ENCODE results near the gene UGP2. TPM values are rescaled to one million over a fixed set of nuclear protein-coding genes. Genes with fewer than 3 reads are reported as not detected.

Gene UGP2
- total and polyA plus RNA-seq, 10 of the 15 experiments (the other 5 are each of a cell fraction or from before 2014, with no cell fraction given), result 40.8 to 98.3 (median 76.1) TPM

GRCh38 chr2:63837036-63837594, 4.6 kb upstream of the UGP2 start:
- ChIA-PET CTCF (no interaction called here), SMC1A (ENCODE audit: uncharacterized antibody, unreplicated experiment) (no interaction called here), RAD21 (ENCODE audit: unreplicated experiment) (no interaction called here), POLR2A (no interaction called here)
- Histone ChIP-seq H3K4me1 (ENCODE audit: control insufficient read depth, insufficient read depth, low read length) (no peaks in the 10 kb centered on the region), H3K9me3 (replicated peaks; ENCODE audit: control insufficient read depth, insufficient read depth, low read length) (no peaks in the 10 kb centered on the region), H3K36me3 (ENCODE audit: control insufficient read depth in 2 of 2, insufficient read depth in 2 of 2, low read length in 1 of 2) (no peaks in the 10 kb centered on the region), H3K27ac (ENCODE audit: control insufficient read depth, insufficient read depth) (no peak overlapping the region), H2AFZ (ENCODE audit: control insufficient read depth, low read depth, low read length) (no peak overlapping the region), H3K4me3 (no peak overlapping the region), H3K79me2 (ENCODE audit: control insufficient read depth, insufficient read depth, low read length) (peaks cover 11% of the 10 kb centered on the region), H3K9ac (ENCODE audit: control insufficient read depth, insufficient read depth, low read length) (no peak overlapping the region), H3K4me2 (ENCODE audit: control insufficient read depth, insufficient read depth) (no peak overlapping the region), H4K20me1 (ENCODE audit: control insufficient read depth, insufficient read depth) (no peaks in the 10 kb centered on the region), H3K27me3 (replicated peaks in 1 of 2; ENCODE audit: control insufficient read depth in 2 of 2, insufficient read depth in 2 of 2, low read length in 1 of 2) (no peaks in the 10 kb centered on the region)
- DNase-seq (ENCODE audit: low read depth, low spot score), result no peak
- no peak for ATAC-seq
- no TSS peak for BruUV-seq (replicated peaks)
- in situ Hi-C loops (cut with MboI), result no loop called here
- no peak for FAIRE-seq
- intact Hi-C loops (cut with micrococcal nuclease; ENCODE audit: unreplicated experiment), result no loop called here
- 67% methylated on average over 2 of the region's 2 CpGs for WGBS (ENCODE audit: insufficient coverage, insufficient replicate concordance, low lambda C conversion rate, missing lambda C conversion rate)
- no peak for TF ChIP-seq POU2F2 (IDR thresholded peaks at IDR 0.05; ENCODE audit: borderline replicate concordance, low read depth, low read length)
- TF ChIP-seq SUPT20H (IDR thresholded peaks at IDR 0.05; ENCODE audit: borderline replicate concordance, control insufficient read depth, low read depth, low read length), result no peak
- TF ChIP-seq ZNF622 (IDR thresholded peaks at IDR 0.05), result no peak
- no peak for TF ChIP-seq RAD51 (IDR thresholded peaks at IDR 0.05)
- no peak for TF ChIP-seq FOXM1 (IDR thresholded peaks at IDR 0.05; ENCODE audit: low read depth, low read length)
- no peak for TF ChIP-seq SMARCA5 (IDR thresholded peaks at IDR 0.05)
- TF ChIP-seq HDAC6 (IDR thresholded peaks at IDR 0.05; ENCODE audit: unreplicated experiment), result no peak
- no peak for TF ChIP-seq NRF1 (conservative IDR thresholded peaks at IDR 0.05; ENCODE audit: low read depth, low read length)
- no peak for TF ChIP-seq RELB (IDR thresholded peaks at IDR 0.05; ENCODE audit: low read depth)
- no peak for TF ChIP-seq ZBED1 (IDR thresholded peaks at IDR 0.05; ENCODE audit: borderline replicate concordance)
- no peak for TF ChIP-seq ZNF384 (IDR thresholded peaks at IDR 0.05; ENCODE audit: borderline replicate concordance, low read depth, low read length)
- TF ChIP-seq, protein P1, sequence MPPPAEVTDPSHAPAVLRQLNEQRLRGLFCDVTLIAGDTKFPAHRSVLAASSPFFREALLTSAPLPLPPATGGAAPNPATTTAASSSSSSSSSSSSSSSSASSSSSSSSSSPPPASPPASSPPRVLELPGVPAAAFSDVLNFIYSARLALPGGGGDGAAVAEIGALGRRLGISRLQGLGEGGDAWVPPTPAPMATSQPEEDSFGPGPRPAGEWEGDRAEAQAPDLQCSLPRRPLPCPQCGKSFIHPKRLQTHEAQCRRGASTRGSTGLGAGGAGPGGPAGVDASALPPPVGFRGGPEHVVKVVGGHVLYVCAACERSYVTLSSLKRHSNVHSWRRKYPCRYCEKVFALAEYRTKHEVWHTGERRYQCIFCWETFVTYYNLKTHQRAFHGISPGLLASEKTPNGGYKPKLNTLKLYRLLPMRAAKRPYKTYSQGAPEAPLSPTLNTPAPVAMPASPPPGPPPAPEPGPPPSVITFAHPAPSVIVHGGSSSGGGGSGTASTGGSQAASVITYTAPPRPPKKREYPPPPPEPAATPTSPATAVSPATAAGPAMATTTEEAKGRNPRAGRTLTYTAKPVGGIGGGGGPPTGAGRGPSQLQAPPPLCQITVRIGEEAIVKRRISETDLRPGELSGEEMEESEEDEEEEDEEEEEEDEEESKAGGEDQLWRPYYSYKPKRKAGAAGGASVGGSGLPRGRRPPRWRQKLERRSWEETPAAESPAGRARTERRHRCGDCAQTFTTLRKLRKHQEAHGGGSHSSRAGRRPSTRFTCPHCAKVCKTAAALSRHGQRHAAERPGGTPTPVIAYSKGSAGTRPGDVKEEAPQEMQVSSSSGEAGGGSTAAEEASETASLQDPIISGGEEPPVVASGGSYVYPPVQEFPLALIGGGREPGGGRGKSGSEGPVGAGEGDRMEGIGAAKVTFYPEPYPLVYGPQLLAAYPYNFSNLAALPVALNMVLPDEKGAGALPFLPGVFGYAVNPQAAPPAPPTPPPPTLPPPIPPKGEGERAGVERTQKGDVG (CRISPR knock-in tag; IDR thresholded peaks at IDR 0.05), result no peak
- no peak for TF ChIP-seq NFXL1 (IDR thresholded peaks at IDR 0.05; ENCODE audit: borderline replicate concordance)
- no peak for TF ChIP-seq GABPA (IDR thresholded peaks at IDR 0.05; ENCODE audit: low read depth)
- no peak for TF ChIP-seq TCF12 (IDR thresholded peaks at IDR 0.05; ENCODE audit: low read depth, low read length)
- TF ChIP-seq, protein P2, sequence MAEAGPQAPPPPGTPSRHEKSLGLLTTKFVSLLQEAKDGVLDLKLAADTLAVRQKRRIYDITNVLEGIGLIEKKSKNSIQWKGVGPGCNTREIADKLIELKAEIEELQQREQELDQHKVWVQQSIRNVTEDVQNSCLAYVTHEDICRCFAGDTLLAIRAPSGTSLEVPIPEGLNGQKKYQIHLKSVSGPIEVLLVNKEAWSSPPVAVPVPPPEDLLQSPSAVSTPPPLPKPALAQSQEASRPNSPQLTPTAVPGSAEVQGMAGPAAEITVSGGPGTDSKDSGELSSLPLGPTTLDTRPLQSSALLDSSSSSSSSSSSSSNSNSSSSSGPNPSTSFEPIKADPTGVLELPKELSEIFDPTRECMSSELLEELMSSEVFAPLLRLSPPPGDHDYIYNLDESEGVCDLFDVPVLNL (IDR thresholded peaks at IDR 0.05; ENCODE audit: low read depth, low read length), result no peak
- no peak for TF ChIP-seq CTCF (IDR thresholded peaks at IDR 0.05 in 2 of 3, conservative IDR thresholded peaks at IDR 0.05 in 1 of 3; ENCODE audit: control insufficient read depth in 2 of 3, extremely low read depth in 1 of 3, insufficient read depth in 1 of 3, low read depth in 3 of 3, low read length in 3 of 3)
- TF ChIP-seq MTA3 (IDR thresholded peaks at IDR 0.05; ENCODE audit: borderline replicate concordance, low read length), result no peak
